HepG2 (cell line): ENCODE data around the gene KATNB1. TPM values are rescaled to one million over a fixed set of nuclear protein-coding genes. Genes with fewer than 3 reads are reported as not detected.

Experiments
- CERS6 ChIP-seq: sonication (generic); formaldehyde crosslinking; IDR thresholded peaks from 2 replicates; pipeline ENCODE4 v1.5.0; 2020; ENCODE audit warnings: missing genetic modification reagents
- CREB3 ChIP-seq: sonication (generic); formaldehyde crosslinking; IDR thresholded peaks from 2 replicates; pipeline ENCODE4 v1.5.0; 2020; ENCODE audit warnings: missing genetic modification reagents
- CSRNP1 ChIP-seq: sonication (generic); formaldehyde crosslinking; IDR thresholded peaks from 2 replicates; pipeline ENCODE4 v1.8.1; 2023; ENCODE audit warnings: mild to moderate bottlenecking, missing genetic modification reagents
- HMGXB4 ChIP-seq, 2 experiments: sonication (generic) in 1 of 2; formaldehyde crosslinking in 1 of 2; IDR thresholded peaks; 2 replicates each; pipeline versions ENCODE4 v1.4.0 to v1.6.1; 2018 to 2020; ENCODE audit warnings: missing genetic modification reagents in 2 of 2, borderline replicate concordance in 1 of 2, low read depth in 1 of 2, mild to moderate bottlenecking in 1 of 2, missing biosample characterization in 1 of 2
- PAF1 ChIP-seq: IDR thresholded peaks from 2 replicates; pipeline ENCODE4 v1.6.1; 2016; ENCODE audit warnings: missing genetic modification reagents, missing compliant biosample characterization
- PRMT3 ChIP-seq: sonication (generic); formaldehyde crosslinking; IDR thresholded peaks from 2 replicates; pipeline ENCODE4 v1.8.1; 2022; ENCODE audit warnings: low read depth, mild to moderate bottlenecking, moderate library complexity, missing genetic modification reagents, borderline replicate concordance
- ZGPAT ChIP-seq: IDR thresholded peaks from 2 replicates; pipeline ENCODE4 v1.6.1; 2016; ENCODE audit warnings: mild to moderate bottlenecking
- ZNF101 ChIP-seq: sonication (generic); formaldehyde crosslinking; IDR thresholded peaks from 2 replicates; pipeline ENCODE4 v1.4.0; 2020; ENCODE audit warnings: mild to moderate bottlenecking, low read depth, missing genetic modification reagents, borderline replicate concordance
- ZNF609 ChIP-seq: sonication (generic); formaldehyde crosslinking; IDR thresholded peaks from 2 replicates; pipeline ENCODE4 v1.4.0; 2020; ENCODE audit warnings: mild to moderate bottlenecking, missing genetic modification reagents, borderline replicate concordance
- polyA plus RNA-seq, 8 experiments: library from polyadenylated mRNA; depleted of rRNA in 3 of 8; stranded (reverse) in 7 of 8; unstranded in 1 of 8; fragments of >200 nt; fragmentation: Illumina TruSeq in 4 of 8; extraction: Trizol in 4 of 8; gene quantifications; 2 replicates each; pipeline versions ENCODE4 v1.2.1 to v1.2.3, GENCODE V29; 2011 to 2016; ENCODE audit warnings: low read depth in 4 of 8, missing spikeins in 1 of 8, mixed read lengths in 1 of 8; ENCODE audit not compliant: insufficient read depth in 1 of 8
- total RNA-seq, 5 experiments: library from RNA; depleted of rRNA; stranded (reverse); fragments of >200 nt; fragmentation: Illumina TruSeq; extraction: Trizol; gene quantifications; 2 replicates each; pipeline ENCODE4 v1.2.3, GENCODE V29; 2016; ENCODE audit warnings: low read depth in 1 of 5

The KATNB1 gene
- total and polyA plus RNA-seq, 2 of the 13 experiments (the other 11 are each of a cell fraction or from before 2014, with no cell fraction given) = 31.5 to 43.5 TPM

GRCh38 chr16:57800200-57801097 lies 64.9 kb downstream of the KATNB1 start (continued):
- TF ChIP-seq ZNF609 (CRISPR knock-in tag) = 0 out of 2 replicates have a peak, but pooled peaks have one; percentile 19
- 0 out of 4 replicates have a peak, but pooled peaks of 1 of the 2 experiments have one; percentile 29 for TF ChIP-seq HMGXB4 (CRISPR knock-in tag; IDR thresholded peaks at IDR 0.05; ENCODE audit: borderline replicate concordance in 1 of 2, low read depth in 1 of 2)
- no peak for TF ChIP-seq CREB3 (CRISPR knock-in tag)
- no peak for TF ChIP-seq CSRNP1
- no peak for TF ChIP-seq PAF1 (CRISPR knock-in tag)
- TF ChIP-seq ZNF101 (CRISPR knock-in tag) = no peak
- TF ChIP-seq PRMT3 (CRISPR knock-in tag) = no peak
- TF ChIP-seq ZGPAT (CRISPR knock-in tag) = no peak
- no peak for TF ChIP-seq CERS6 (CRISPR knock-in tag)
